Stomach (tissue), 4 donors: ENCODE measurements around the gene PYHIN1.

Experiments
- POLR2A ChIP-seq, 4 donors: fragments of 450-650 bp; IDR thresholded peaks; one replicate each; pipeline ENCODE4 v1.6.1; 2016; ENCODE audit warnings: antibody characterized with exemption in 4 of 4, control low read depth in 2 of 4, mild to moderate bottlenecking in 1 of 4, moderate library complexity in 1 of 4
- POLR2AphosphoS5 ChIP-seq, 3 donors: sonication (generic); formaldehyde crosslinking; IDR thresholded peaks; one replicate each; pipeline ENCODE4 v1.6.1; 2016; ENCODE audit warnings: antibody characterized with exemption in 3 of 3
- TF ChIP-seq, protein P1 (sequence below), 7 experiments: fragments of 450-650 bp in 4 of 7; fragments of 200-600 bp in 3 of 7; sonication (generic) in 3 of 7; IDR thresholded peaks; one replicate each; pipeline ENCODE4 v1.5.1; 2016 to 2019; ENCODE audit warnings: antibody characterized with exemption in 7 of 7, control low read depth in 2 of 7, mild to moderate bottlenecking in 1 of 7

DNA sequence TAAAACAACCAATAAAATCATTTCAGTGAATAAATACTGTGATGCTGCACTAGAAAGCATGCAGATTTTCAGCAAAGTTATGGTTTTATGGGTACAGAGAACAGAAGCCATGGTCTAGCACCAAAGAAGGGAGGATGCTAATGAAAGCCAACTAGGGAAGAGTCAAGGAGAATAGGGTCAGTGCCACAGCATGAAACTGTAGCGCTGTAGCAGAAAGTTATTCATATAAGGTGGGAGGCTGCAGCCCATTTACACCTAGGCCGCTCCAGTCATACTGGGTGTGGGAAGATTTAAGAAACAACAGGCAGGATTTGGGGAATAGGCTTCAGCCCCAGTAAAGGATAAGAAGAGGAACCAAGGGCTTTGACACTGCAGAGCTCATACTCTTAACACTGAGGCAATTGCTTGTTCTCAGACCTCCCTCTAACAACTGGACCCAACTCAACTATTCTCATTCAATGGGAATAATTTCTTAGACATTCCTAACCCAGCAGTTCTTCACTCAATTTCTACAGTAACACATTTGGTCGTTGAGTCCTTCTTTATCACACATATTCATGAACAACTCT lies 82.7 kb downstream of the PYHIN1 start:
- TF ChIP-seq, protein P1, sequence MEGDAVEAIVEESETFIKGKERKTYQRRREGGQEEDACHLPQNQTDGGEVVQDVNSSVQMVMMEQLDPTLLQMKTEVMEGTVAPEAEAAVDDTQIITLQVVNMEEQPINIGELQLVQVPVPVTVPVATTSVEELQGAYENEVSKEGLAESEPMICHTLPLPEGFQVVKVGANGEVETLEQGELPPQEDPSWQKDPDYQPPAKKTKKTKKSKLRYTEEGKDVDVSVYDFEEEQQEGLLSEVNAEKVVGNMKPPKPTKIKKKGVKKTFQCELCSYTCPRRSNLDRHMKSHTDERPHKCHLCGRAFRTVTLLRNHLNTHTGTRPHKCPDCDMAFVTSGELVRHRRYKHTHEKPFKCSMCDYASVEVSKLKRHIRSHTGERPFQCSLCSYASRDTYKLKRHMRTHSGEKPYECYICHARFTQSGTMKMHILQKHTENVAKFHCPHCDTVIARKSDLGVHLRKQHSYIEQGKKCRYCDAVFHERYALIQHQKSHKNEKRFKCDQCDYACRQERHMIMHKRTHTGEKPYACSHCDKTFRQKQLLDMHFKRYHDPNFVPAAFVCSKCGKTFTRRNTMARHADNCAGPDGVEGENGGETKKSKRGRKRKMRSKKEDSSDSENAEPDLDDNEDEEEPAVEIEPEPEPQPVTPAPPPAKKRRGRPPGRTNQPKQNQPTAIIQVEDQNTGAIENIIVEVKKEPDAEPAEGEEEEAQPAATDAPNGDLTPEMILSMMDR (IDR thresholded peaks at IDR 0.05), result no peak
- TF ChIP-seq POLR2A (IDR thresholded peaks at IDR 0.05), result no peak
- no peak for TF ChIP-seq POLR2AphosphoS5 (IDR thresholded peaks at IDR 0.05)
